AG09319 (cell line): ENCODE results near the gene ELAC1.
"Not testable (repeated sequence)": the region's sequence is repeated elsewhere in the genome, so short reads cannot be mapped to it uniquely, and the experiment has no call there.

Experiments used
- DNase-seq: peaks from one replicate; pipeline ENCODE4 v3.0.0-alpha.2; 2010; ENCODE audit warnings: low read depth; ENCODE audit errors: extremely low read depth
- CTCF ChIP-seq: IDR thresholded peaks from 2 replicates; pipeline ENCODE4 v1.5.1; 2011; ENCODE audit warnings: low read depth, mild to moderate bottlenecking, inconsistent platforms, low read length, moderate library complexity

ELAC1 gene

DNA sequence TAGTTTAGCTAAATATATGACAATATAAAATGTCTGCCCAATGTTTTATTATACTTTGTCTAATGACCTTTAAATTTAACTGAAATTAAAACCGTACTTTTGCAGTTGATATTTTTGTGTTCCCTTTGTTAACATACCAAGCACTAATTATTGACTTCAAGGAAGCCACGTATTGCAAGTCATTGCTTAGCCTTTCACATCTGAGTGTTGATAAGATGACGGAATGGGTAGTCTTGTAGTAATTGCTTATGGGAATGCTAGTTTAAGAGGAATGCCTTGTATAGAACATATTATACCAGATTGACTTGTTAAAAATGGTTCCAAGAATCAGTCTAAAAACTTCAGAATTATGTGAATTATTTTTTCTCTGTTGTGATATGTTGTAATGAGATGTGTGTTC is 14.0 kb upstream of the ELAC1 start:
- DNase-seq = no peak
- TF ChIP-seq CTCF = no peak

GRCh38 chr18:50955253-50955652 is 12.6 kb upstream of the ELAC1 start:
- TF ChIP-seq CTCF = no peak
- no peak for DNase-seq

- DNase-seq = no peak
Observed at GRCh38 chr18:50956116-50956515, 11.7 kb upstream of the ELAC1 start.

DNA sequence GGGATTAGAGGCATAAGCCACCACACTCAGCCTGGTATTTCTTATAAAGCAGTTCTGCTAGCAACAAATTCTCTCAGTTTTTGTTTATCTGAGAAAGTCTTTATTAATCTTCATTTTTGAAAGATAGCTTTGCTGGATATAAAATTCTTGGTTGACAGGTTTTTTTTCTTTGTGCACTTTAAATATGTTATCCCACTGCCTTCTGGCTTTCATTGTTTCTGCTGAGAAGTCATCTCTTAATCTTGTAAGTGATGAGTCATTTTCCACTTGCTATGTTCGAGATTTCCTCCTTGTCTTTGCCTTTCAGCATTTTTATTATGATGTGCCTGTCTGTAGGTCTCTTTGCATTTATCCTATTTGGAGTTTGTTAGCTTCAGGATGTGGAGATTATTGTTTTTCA is 5.9 kb upstream of the ELAC1 start:
- TF ChIP-seq CTCF = no peak
- no peak for DNase-seq

More at GRCh38 chr18:50956116-50956515, 11.7 kb upstream of the ELAC1 start:
- TF ChIP-seq CTCF = no peak

DNA sequence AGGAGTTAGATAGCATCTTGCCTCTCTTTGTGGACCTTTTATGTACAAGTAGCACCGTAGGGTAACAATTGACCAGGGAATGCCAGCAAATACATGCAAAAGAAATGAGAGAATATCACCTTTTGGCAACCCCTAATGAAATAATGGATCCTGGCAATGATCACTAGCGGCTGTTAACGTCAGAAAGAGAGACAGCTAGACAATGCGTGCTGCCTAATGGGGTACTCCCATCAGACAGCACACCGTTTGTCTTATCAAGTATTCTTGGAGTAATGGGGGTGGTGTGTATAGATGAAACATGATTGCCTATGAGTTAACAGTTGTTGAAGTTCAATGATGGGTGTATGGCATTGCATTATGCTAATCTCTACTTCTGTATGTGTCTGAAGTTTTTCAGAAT is 1.6 kb downstream of the ELAC1 start:
- DNase-seq = no peak
- TF ChIP-seq CTCF = no peak

DNA sequence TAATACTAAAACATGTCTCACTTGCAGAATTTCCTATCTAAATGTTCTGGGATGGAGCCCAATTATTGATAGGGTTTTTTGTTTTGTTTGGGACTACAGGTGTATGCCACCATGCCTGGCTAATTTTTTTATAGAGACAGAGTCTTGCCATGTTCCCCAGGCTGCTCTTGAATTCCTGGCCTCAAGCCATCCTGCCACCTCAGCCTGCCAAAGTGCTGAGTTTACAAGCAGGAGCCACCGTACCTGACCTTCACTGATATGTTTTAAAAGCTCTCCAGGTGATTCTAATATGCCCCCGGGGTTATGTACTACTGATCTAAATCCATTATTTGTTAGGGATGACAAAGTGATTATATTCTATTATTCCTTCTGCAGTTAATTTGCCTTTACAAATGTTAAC is 2.2 kb downstream of the ELAC1 start:
- no peak for TF ChIP-seq CTCF
- no peak for DNase-seq

DNA sequence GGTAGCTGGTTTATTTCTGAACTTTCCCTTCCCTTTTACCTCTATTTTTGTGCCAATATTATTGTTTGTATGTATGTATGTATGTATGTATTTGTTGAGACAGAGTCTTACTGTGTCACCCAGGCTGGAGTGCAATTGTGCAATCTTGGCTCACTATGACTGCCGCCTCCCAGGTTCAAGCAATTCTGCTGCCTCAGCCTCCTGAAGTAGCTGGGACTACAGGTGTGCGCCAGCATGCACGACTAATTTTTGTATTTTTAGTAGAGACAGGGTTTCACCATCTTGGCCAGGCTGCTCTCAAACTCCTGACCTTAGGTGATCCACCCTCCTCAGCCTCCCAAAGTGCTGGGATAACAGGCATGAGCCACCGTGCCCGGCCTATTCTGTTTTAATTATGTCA is 4.6 kb downstream of the ELAC1 start:
- not testable (repeated sequence) for DNase-seq

- DNase-seq = no peak
- no peak for TF ChIP-seq CTCF
Observed at GRCh38 chr18:50973367-50974126, 5.7 kb downstream of the ELAC1 start.
